ENCODE data around the gene SGSM1.

Gene SGSM1

DNA sequence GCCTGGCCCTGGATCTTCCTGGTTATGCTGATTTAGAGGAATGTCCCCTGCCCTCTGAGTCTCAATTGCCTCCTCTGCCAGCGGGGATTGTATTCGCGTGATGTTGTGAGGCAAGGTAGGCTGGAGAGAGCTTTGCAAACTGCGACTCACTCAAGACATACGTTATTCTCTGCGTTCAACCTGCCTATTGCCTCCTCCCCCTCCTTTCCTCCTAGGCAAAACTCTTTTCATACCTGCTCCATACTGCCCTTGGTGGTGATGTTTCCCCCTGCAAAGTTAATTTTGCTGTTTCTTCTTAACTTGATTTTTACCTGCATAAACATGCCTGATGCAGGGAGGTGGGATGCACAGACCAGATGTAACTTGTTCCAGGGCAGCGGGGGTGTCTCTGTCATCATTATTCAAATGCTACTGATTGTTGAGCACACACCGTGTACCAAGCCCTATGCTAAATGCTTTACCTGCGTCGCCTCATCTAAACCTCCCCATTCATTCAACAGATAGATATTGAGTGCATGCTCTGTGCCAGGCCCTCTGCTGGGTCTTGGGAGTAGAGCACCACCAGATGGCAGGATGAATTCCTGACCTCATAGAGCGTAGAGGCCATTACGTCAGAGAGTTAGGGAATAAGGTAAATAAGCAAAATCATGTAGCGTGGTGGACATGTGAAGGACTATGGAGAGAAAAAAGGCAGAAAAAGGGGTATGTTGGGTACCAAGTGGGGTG, 29.0 kb downstream of the SGSM1 start:
- TF ChIP-seq FOXP2 (optimal IDR thresholded peaks at IDR 0.05; ENCODE audit: borderline replicate concordance, extremely low read depth, extremely low read length, insufficient read depth): no peak
- no peak for TF ChIP-seq SIN3A (IDR thresholded peaks at IDR 0.05; ENCODE audit: borderline replicate concordance, insufficient read depth, low read length)
- TF ChIP-seq, protein P1, sequence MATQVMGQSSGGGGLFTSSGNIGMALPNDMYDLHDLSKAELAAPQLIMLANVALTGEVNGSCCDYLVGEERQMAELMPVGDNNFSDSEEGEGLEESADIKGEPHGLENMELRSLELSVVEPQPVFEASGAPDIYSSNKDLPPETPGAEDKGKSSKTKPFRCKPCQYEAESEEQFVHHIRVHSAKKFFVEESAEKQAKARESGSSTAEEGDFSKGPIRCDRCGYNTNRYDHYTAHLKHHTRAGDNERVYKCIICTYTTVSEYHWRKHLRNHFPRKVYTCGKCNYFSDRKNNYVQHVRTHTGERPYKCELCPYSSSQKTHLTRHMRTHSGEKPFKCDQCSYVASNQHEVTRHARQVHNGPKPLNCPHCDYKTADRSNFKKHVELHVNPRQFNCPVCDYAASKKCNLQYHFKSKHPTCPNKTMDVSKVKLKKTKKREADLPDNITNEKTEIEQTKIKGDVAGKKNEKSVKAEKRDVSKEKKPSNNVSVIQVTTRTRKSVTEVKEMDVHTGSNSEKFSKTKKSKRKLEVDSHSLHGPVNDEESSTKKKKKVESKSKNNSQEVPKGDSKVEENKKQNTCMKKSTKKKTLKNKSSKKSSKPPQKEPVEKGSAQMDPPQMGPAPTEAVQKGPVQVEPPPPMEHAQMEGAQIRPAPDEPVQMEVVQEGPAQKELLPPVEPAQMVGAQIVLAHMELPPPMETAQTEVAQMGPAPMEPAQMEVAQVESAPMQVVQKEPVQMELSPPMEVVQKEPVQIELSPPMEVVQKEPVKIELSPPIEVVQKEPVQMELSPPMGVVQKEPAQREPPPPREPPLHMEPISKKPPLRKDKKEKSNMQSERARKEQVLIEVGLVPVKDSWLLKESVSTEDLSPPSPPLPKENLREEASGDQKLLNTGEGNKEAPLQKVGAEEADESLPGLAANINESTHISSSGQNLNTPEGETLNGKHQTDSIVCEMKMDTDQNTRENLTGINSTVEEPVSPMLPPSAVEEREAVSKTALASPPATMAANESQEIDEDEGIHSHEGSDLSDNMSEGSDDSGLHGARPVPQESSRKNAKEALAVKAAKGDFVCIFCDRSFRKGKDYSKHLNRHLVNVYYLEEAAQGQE (IDR thresholded peaks at IDR 0.05; ENCODE audit: insufficient read depth in 1 of 2, low read depth in 2 of 2, low read length in 2 of 2): no peak
- TF ChIP-seq POLR2AphosphoS5 (IDR thresholded peaks at IDR 0.05; ENCODE audit: low read depth, low read length): no peak
- TF ChIP-seq TAF1 (IDR thresholded peaks at IDR 0.05; ENCODE audit: borderline replicate concordance, insufficient read depth, low read length): no peak

DNA sequence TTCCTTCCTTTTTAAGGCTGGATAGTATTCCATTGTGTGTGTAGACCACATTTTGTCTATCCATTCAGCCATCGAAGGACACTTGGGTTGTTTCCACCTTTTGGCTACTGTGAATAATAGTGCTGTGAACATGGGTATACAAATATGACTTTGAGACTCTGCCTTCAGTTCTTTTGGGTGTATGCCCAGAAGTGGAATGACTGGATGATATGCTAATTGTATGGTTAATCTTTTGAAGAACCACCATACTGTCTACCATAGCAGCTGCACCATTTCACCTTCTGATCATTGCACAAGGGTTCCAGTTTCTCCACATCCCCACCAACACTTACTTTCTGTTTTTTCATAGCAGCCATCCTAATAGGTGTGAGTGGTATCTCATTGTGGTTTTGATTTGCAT, 30.3 kb downstream of the SGSM1 start:
- no peak for TF ChIP-seq SIN3A (IDR thresholded peaks at IDR 0.05; ENCODE audit: borderline replicate concordance, insufficient read depth, low read length)
- TF ChIP-seq TAF1 (IDR thresholded peaks at IDR 0.05; ENCODE audit: borderline replicate concordance, insufficient read depth, low read length): no peak
- TF ChIP-seq, protein P1 (IDR thresholded peaks at IDR 0.05; ENCODE audit: insufficient read depth in 1 of 2, low read depth in 2 of 2, low read length in 2 of 2): no peak
- no peak for TF ChIP-seq POLR2AphosphoS5 (IDR thresholded peaks at IDR 0.05; ENCODE audit: low read depth, low read length)
- TF ChIP-seq FOXP2 (optimal IDR thresholded peaks at IDR 0.05; ENCODE audit: borderline replicate concordance, extremely low read depth, extremely low read length, insufficient read depth): no peak

DNA sequence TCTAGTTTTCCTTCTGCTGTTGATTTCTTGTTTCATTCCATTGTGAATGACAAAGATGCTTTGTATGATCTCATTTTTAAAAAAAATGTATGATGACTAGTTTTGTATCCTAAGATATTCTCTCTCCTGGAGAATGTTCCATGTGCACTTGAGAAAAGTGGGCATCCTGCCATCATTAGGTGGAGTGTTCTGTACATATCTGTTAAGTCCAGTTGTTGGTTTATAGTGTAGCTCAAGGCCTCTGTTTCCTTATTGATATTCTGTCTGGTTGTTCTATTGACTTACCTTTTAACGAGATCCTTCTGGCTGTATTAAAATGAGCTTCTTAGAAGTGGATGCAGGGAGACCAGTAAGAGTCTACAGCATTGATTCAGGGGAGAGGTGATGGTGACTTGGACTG, 35.2 kb downstream of the SGSM1 start:
- TF ChIP-seq SIN3A (IDR thresholded peaks at IDR 0.05; ENCODE audit: borderline replicate concordance, insufficient read depth, low read length) (no peak), FOXP2 (optimal IDR thresholded peaks at IDR 0.05; ENCODE audit: borderline replicate concordance, extremely low read depth, extremely low read length, insufficient read depth) (no peak)

DNA sequence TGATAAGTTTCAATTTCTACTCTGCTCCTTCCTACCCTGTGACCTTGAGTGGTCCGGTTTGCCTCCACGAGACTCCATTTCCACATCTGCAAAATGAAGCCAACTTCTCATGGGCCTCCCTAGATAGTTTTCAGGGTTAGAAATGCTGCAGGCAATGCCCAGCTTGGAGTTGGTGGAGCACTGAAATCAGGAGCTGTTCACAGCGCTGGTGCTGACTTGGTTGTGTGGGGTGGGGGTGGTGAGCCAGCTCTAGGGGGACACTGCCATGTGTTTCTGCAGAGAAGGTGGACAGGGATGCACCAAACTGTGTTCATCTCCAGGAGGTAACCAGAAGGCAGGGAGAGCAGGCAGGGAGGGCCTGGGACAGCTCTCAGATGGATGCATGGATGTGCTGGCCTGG, 37.0 kb downstream of the SGSM1 start:
- TF ChIP-seq, protein P1 (IDR thresholded peaks at IDR 0.05; ENCODE audit: insufficient read depth in 1 of 2, low read depth in 2 of 2, low read length in 2 of 2): peak; percentile 75 to 88
- TF ChIP-seq SIN3A (IDR thresholded peaks at IDR 0.05; ENCODE audit: borderline replicate concordance, insufficient read depth, low read length): no peak

DNA sequence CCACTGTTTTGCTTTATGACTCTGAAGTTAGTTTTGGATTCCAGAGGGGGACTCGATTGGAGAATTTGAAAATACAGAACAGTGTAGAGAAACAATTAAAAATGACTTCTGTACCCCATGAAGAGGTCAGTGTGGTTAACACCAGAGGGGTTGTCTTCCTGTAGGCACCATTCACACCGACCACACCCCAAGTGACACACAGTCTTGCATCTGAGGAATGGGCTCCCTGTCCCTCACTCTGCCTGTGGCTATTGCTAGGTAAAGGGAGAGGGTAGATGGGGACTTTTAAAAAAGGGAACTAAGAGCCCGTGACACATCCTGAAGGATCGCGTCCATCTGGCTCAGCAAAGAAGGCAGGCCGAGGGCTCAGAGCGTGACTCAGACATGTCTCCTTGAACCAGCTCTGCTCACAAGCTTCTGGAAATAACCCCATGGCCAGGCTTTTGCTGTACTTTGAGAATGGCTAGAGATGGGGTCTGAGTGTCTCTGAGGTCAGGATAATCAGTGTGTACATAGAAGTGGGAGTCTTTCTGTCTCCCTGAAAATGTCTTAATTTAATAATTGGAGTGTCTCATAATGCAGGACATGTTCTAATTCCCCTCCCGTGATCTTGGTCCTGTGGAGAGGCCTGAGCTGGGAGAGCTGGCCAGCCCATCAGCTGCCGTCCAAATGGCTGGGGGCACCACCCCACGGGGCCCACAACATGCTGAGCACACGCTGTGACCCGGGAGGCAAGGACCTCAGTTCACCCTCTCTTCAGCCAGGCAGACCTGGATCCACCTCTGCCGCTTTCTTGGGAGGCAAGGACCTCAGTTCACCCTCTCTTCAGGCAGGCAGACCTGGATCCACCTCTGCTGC, 39.3 kb downstream of the SGSM1 start:
- TF ChIP-seq SIN3A (IDR thresholded peaks at IDR 0.05; ENCODE audit: borderline replicate concordance, insufficient read depth, low read length): no peak
- TF ChIP-seq FOXP2 (optimal IDR thresholded peaks at IDR 0.05; ENCODE audit: borderline replicate concordance, extremely low read depth, extremely low read length, insufficient read depth): no peak
- TF ChIP-seq, protein P1 (IDR thresholded peaks at IDR 0.05; ENCODE audit: insufficient read depth in 1 of 2, low read depth in 2 of 2, low read length in 2 of 2): no peak
- no peak for TF ChIP-seq TAF1 (IDR thresholded peaks at IDR 0.05; ENCODE audit: borderline replicate concordance, insufficient read depth, low read length)
- no peak for TF ChIP-seq POLR2AphosphoS5 (IDR thresholded peaks at IDR 0.05; ENCODE audit: low read depth, low read length)

Data from PFSK-1 (cell line).